Glomerular endothelial cell (primary cell): ENCODE data around the gene PRR36. TPM values are rescaled to one million over a fixed set of nuclear protein-coding genes. Genes with fewer than 3 reads are reported as not detected.
"Not testable (repeated sequence)": the region's sequence is repeated elsewhere in the genome, so short reads cannot be mapped to it uniquely, and the experiment has no call there.

Experiments used
- DNase-seq: peaks from one replicate; pipeline ENCODE4 v3.0.0-alpha.2; 2011; ENCODE audit warnings: low read depth, low spot score; ENCODE audit errors: extremely low read depth
- total RNA-seq: library from RNA; depleted of rRNA; stranded (reverse); fragments of >200 nt; gene quantifications from 2 replicates; pipeline ENCODE4 v1.2.3, GENCODE V29; 2015

Gene PRR36
- total RNA-seq: not detected in 2 replicates

DNA sequence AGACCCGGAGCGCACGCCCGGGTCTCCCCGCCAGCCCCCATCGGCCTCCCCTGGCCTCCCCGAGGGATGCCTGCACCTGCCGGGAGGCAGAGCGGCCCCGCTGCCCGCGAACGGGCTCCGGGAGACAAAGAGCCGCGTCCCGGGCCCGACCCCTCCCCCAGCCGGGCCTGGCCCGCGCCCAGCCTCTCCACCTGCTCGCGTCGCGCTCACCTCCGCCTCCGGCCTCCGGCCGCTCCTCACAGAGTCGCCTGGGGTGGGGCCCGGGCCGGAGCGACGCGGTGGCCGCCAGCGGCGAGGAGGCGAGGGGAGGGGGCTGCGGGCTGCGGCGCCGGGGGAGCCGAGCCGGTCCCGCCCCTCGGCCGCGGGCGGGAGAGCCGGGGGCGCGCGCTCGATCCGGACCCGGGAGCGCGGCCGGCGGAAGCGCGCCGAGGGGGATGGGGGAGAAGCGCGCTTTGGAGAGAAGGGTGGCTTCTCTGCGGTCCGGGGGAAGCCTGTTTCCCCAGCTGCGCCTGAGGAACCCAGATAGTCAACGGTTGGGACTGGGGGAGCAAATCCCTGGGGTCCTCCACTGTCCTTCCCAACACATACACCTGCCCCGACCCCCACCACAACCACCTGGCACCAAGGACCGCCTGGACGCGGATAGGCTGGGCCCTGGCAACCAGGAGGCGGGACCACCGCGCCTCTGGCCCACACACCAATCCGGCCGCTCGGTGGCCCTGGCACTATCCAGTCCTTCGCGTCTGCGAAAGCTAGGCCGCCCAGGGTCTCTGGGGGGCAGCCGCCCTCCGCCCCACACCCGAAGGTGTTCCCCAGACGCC, at the start of gene PRR36:
Gene PRR36 (minus strand): TSS at position 315 of the 821 bp plus-strand sequence. CDS start 701 bp downstream, outside the sequence.
- DNase-seq: no peak

- DNase-seq: no peak
Measured at GRCh38 chr19:7923295-7924191, 49.4 kb upstream of the PRR36 start.

GRCh38 chr19:7922836-7923195, 48.6 kb upstream of the PRR36 start:
- DNase-seq: no peak

GRCh38 chr19:7921967-7922835, 48.0 kb upstream of the PRR36 start:
- no peak for DNase-seq

GRCh38 chr19:7921302-7921966, 47.2 kb upstream of the PRR36 start:
- DNase-seq: no peak

GRCh38 chr19:7920519-7921301, 46.5 kb upstream of the PRR36 start:
- no peak for DNase-seq

DNA sequence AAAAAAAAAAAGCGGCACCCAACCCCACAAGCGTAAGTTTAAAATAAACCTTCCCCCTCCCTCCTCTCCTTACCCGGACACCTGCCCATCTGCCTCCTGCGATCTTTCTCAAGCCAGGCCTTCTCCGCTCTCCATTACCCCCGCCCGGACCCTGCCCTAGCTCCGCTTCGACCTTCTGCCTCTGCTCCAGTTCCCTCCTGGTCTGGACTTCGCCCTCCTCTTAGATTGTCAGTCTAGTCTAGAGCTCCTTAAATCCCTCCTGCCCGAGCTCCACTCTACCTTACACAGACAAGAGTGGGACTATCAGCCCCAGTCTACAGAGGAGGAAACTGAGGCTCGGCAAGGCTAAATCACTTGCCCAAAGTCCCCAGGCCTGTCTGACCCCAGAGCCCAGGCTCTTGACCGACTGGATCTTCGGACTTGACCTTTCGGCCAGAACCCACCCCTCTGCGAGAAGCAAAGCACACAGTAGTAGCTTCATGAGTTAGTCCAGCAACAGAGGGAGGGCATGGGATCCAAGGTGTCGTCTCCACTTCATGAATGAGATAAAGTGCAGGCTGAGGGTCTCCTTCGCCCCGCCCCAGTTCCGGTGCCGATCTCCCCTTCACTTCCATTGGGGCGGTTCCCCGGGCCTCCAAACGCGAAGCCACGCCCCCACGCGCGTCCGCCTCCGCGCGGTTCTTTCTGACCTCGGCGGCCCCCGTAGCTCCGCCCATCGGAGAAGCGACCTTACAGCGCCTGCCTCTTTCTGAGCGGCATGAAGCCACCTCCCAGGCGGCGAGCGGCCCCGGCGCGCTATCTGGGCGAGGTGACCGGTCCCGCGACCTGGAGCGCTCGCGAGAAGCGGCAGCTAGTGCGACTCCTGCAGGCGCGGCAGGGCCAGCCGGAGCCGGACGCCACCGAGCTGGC, 45.7 kb upstream of the PRR36 start, which contains the start of gene SNAPC2:
Gene SNAPC2 (plus strand): TSS at position 729 of the 909 bp plus-strand sequence. CDS start 29 bp downstream, at position 758.
- no peak for DNase-seq

GRCh38 chr19:7918615-7919421, 44.6 kb upstream of the PRR36 start:
- DNase-seq: no peak

GRCh38 chr19:7918062-7918614, 43.9 kb upstream of the PRR36 start:
- DNase-seq: not testable (repeated sequence)

DNA sequence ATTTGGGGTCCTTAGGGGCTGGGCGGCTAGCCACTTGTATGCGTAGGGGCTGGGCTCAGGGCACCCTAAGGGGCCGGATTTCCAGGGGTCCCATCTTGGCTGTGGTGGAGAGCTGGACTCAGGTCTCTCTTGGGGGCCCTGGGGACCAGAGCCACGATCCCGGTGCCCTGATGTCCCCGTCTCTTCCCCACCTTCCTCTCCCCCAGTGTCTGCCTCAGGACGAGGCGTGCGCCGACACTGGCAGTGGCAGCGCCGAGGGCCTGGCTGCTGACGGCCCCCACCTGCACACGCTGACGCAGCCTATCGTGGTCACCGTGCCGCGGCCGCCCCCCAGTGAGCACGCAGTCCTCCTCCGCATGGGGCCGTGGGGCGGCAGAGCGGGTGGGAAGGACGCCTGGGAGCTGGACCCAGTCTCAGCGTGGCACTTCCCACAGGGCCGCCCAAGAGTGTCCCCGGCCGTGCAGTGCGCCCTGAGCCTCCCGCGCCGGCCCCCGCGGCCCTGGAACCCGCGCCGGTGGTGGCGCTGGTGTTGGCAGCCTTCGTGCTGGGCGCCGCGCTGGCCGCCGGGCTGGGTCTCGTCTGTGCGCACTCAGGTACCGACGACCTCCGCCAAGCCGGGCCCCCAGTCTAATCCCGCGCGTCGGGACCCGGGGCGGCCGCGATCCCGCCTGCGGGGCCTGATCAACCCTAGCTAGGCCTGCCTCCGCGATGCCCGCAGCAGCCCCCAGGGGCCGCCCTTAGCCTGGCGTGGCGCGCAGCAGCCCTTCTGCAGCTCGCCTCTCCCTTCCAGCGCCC, 43.3 kb upstream of the PRR36 start:
- DNase-seq: no peak

DNA sequence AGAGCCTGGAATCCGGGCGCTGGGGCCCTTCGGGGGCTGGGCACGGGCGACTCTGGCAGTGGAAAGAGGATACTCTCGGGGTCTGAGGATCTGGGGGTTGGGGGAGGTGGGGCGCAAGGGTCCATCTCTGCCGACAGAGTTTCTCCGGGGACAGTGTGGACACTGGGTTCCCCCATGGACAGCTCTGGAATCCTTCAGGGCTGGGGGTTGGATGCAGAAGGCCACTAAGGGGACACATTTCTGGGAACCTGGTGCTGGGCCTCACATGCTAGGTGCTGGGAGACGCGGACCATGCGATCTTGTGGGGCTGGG, 42.7 kb upstream of the PRR36 start:
- no peak for DNase-seq

GRCh38 chr19:7916103-7916954, 42.1 kb upstream of the PRR36 start:
- DNase-seq: no peak

- no peak for DNase-seq
Measured at GRCh38 chr19:7915250-7916102, 41.3 kb upstream of the PRR36 start.

DNA sequence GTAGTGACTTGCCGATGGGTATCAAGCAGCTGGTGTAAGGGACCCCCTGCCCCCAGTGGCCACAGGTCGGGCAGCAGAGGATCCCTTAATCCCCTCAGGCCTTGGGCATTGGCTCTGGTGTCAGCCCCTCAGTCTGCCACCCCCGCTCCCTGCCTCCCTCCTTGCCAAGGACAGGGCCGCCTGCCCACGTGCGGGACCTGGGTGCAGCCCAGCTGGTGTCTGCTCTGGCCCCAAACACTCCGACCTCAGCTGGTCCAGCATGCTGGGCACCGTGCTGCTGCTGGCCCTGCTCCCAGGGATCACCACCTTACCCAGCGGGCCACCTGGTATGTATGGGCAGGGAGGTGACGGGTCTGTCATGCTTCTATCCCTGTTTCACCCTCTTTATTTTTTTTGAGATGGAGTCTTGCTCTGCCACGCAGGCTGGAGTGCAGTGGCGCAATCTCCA, 40.4 kb upstream of the PRR36 start, which contains the start of gene TGFBR3L:
Gene TGFBR3L (plus strand): TSS at position 233 of the 448 bp plus-strand sequence.
- no peak for DNase-seq
